GM12873 (cell line): ENCODE results near the gene PRPF39.

ENCODE experiments used
- CTCF ChIP-seq: IDR thresholded peaks from 2 replicates; pipeline ENCODE4 v1.5.1; 2012; ENCODE audit warnings: low read depth, mild to moderate bottlenecking, moderate library complexity, low read length, control low read depth; ENCODE audit not compliant: insufficient read depth; ENCODE audit errors: missing control alignments

The PRPF39 gene

GRCh38 chr14:45128963-45129629 is 45.2 kb downstream of the PRPF39 start:
- no peak for TF ChIP-seq CTCF

- TF ChIP-seq CTCF, result no peak
Measured at GRCh38 chr14:45133683-45134050, 49.8 kb downstream of the PRPF39 start.

GRCh38 chr14:45134051-45134958 is 50.4 kb downstream of the PRPF39 start, which contains the start of gene FKBP3:
Gene FKBP3, minus strand, starts transcription at chr14:45134481. Its CDS starts 25 bp downstream, at chr14:45134456.
- TF ChIP-seq CTCF, result peak; percentile 32

GRCh38 chr14:45135156-45135555 is 51.2 kb downstream of the PRPF39 start:
- no peak for TF ChIP-seq CTCF

GRCh38 chr14:45135659-45136395 is 51.9 kb downstream of the PRPF39 start, which contains the start of gene FANCM:
Gene FANCM, plus strand, starts transcription at chr14:45135930. Its CDS starts 102 bp downstream, at chr14:45136032.
- no peak for TF ChIP-seq CTCF

GRCh38 chr14:45136399-45136798 is 52.5 kb downstream of the PRPF39 start:
- TF ChIP-seq CTCF, result no peak

GRCh38 chr14:45140661-45141187 is 56.8 kb downstream of the PRPF39 start:
- TF ChIP-seq CTCF, result no peak
